GM12878 (cell line): ENCODE results near the gene ADAD1.

Experiments
- CEBPB ChIP-seq, 2 experiments: fragments of 150-350 bp in 1 of 2; IDR thresholded peaks; 2 replicates each; pipeline ENCODE4 v1.6.1; 2012 to 2014; ENCODE audit warnings: low read depth in 2 of 2, low read length in 2 of 2, borderline replicate concordance in 1 of 2, inconsistent platforms in 1 of 2
- CTCF ChIP-seq, 3 experiments: IDR thresholded peaks in 2 of 3; conservative IDR thresholded peaks in 1 of 3; 2 replicates each; pipeline ENCODE4 v1.5.1; 2011; ENCODE audit warnings: low read depth in 3 of 3, low read length in 3 of 3, mild to moderate bottlenecking in 3 of 3, control low read depth in 2 of 3, moderate library complexity in 2 of 3, inconsistent platforms in 1 of 3, mixed read lengths in 1 of 3; ENCODE audit not compliant: control insufficient read depth in 2 of 3, insufficient read depth in 1 of 3; ENCODE audit errors: extremely low read depth in 1 of 3
- HDAC6 ChIP-seq: fragments of 200-600 bp; sonication (generic); IDR thresholded peaks from one replicate; pipeline ENCODE4 v1.8.0; 2017; ENCODE audit warnings: antibody characterized with exemption; ENCODE audit not compliant: unreplicated experiment
- MAX ChIP-seq: IDR thresholded peaks from 2 replicates; pipeline ENCODE4 v1.6.1; 2012; ENCODE audit warnings: low read depth, low read length, improper control_type of control experiment
- NFIC ChIP-seq: IDR thresholded peaks from 2 replicates; pipeline ENCODE4 v1.6.1; 2012; ENCODE audit warnings: low read depth, mild to moderate bottlenecking, inconsistent platforms, low read length, moderate library complexity
- RELA ChIP-seq: fragments of 450-650 bp; IDR thresholded peaks from 2 replicates; pipeline ENCODE4 v1.8.0; 2014; ENCODE audit warnings: borderline replicate concordance; ENCODE audit not compliant: partially characterized antibody
- RFX5 ChIP-seq: IDR thresholded peaks from 2 replicates; pipeline ENCODE4 v1.6.1; 2011; ENCODE audit warnings: low read depth, low read length, improper control_type of control experiment
- SIN3A ChIP-seq: IDR thresholded peaks from 2 replicates; pipeline ENCODE4 v1.6.1; 2012; ENCODE audit warnings: low read depth, low read length, improper control_type of control experiment
- ZNF24 ChIP-seq: fragments of 450-650 bp; IDR thresholded peaks from 2 replicates; pipeline ENCODE4 v1.6.1; 2017; ENCODE audit warnings: antibody characterized with exemption, mild to moderate bottlenecking
- ZNF384 ChIP-seq: IDR thresholded peaks from 2 replicates; pipeline ENCODE4 v1.6.1; 2012; ENCODE audit warnings: low read depth, mild to moderate bottlenecking, low read length, improper control_type of control experiment, borderline replicate concordance

DNA sequence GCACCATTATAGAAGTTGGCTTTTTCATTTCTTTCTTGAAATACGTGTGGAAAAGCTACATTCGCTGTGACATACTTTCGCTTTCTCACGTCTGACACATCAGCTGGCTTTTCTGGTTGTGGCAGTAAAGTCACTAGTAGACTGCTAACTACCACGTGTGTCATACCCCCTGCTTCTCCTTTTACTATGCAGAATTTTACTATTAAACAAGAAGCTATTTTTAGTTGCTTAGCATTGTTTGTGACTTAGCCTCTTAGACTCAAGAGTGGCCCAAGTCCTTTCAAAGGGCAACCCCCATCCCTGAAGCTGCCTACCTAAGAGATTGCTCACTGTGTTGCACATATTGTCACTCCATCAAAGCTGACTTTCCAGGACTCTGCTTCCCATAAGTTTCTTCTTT, 79.8 kb downstream of the ADAD1 start:
- no peak for TF ChIP-seq NFIC
- TF ChIP-seq CTCF (IDR thresholded peaks at IDR 0.05 in 2 of 3, conservative IDR thresholded peaks at IDR 0.05 in 1 of 3; ENCODE audit: control insufficient read depth in 2 of 3, extremely low read depth in 1 of 3, insufficient read depth in 1 of 3, low read depth in 3 of 3, low read length in 3 of 3): no peak
- no peak for TF ChIP-seq ZNF384
- no peak for TF ChIP-seq RFX5
- TF ChIP-seq MAX: no peak
- no peak for TF ChIP-seq SIN3A
- TF ChIP-seq ZNF24: no peak
- TF ChIP-seq CEBPB (IDR thresholded peaks at IDR 0.05; ENCODE audit: borderline replicate concordance in 1 of 2, low read depth in 2 of 2, low read length in 2 of 2): no peak
- no peak for TF ChIP-seq HDAC6
- no peak for TF ChIP-seq RELA
